ENCODE results near the gene TLCD2. TPM values are rescaled to one million over a fixed set of nuclear protein-coding genes. Genes with fewer than 3 reads are reported as not detected.

TLCD2 gene
- total RNA-seq (2021), result 1.3 and 1.5 TPM in 2 replicates
- long read RNA-seq, result 0 reads

GRCh38 chr17:1709971-1710806 lies at the start of gene TLCD2:
TSS of gene TLCD2 (minus strand) at chr17:1710377. CDS start at chr17:1710242, 135 bp downstream.
- Histone ChIP-seq H2BK120ac (ENCODE audit: low read depth, low read length, poor library complexity, severe bottlenecking) (no peak within 1 kb of the TSS), H3K4me1 (ENCODE audit: insufficient read depth, low read length) (peaks cover 2% of the 10 kb centered on the region; the same call in 1 of the 2 replicates), H3K27ac (ENCODE audit: insufficient read length, low read depth, low read length) (no peak within 1 kb of the TSS), H2BK12ac (ENCODE audit: insufficient read length, low read depth, low read length) (no peak within 1 kb of the TSS), H3K18ac (ENCODE audit: insufficient read length, low read depth, low read length) (peak within 1 kb of the TSS; percentile 35), H3K4me2 (ENCODE audit: insufficient read depth, insufficient read length, low read length) (peak within 1 kb of the TSS; percentile 54), H2BK20ac (ENCODE audit: low read depth, low read length, poor library complexity, severe bottlenecking) (no peak within 1 kb of the TSS), H3K23me2 (ENCODE audit: insufficient read length, low read depth, low read length, poor library complexity, severe bottlenecking) (peaks cover 27% of the 10 kb centered on the region), H3K79me1 (ENCODE audit: insufficient read depth, low read depth, low read length, poor library complexity, severe bottlenecking) (no peaks in the 10 kb centered on the region), H2AK5ac (ENCODE audit: insufficient read length, low read length) (no peak within 1 kb of the TSS), H2AFZ (ENCODE audit: low read length) (no peak within 1 kb of the TSS), H3T11ph (ENCODE audit: low read length) (no peak within 1 kb of the TSS), H2BK15ac (ENCODE audit: low read depth, low read length) (no peak within 1 kb of the TSS), H3K27me3 (ENCODE audit: insufficient read depth, low read length) (no peaks in the 10 kb centered on the region), H3K79me2 (ENCODE audit: insufficient read depth, low read length) (no peaks in the 10 kb centered on the region), H3K56ac (ENCODE audit: insufficient read length, low read depth, low read length) (no peak within 1 kb of the TSS), H4K91ac (ENCODE audit: insufficient read length, low read depth, low read length) (no peak within 1 kb of the TSS), H4K5ac (ENCODE audit: insufficient read length, low read depth, low read length) (no peak within 1 kb of the TSS), H2BK5ac (ENCODE audit: insufficient read length, low read length) (no peak within 1 kb of the TSS), H3K23ac (ENCODE audit: insufficient read length, low read depth, low read length) (no peak within 1 kb of the TSS), H3K4ac (ENCODE audit: low read depth, low read length) (no peak within 1 kb of the TSS), H4K8ac (replicated peaks; ENCODE audit: insufficient read length, low read depth, low read length) (no peak within 1 kb of the TSS), H4K20me1 (ENCODE audit: control insufficient read depth, insufficient read depth, insufficient read length) (no peaks in the 10 kb centered on the region), H3K14ac (ENCODE audit: insufficient read depth, low read length) (no peak within 1 kb of the TSS), H3K9ac (ENCODE audit: extremely low read depth, insufficient read length, low read length) (no peak within 1 kb of the TSS), H3K9me3 (ENCODE audit: control insufficient read depth, low read depth, low read length) (no peaks in the 10 kb centered on the region)
- peak; percentile 78 for DNase-seq
- Mint-ChIP-seq H3K36me3 (ENCODE audit: insufficient read depth in 1 of 3, low read depth in 3 of 3) (peaks cover 0 to 13% (median 2%) of the 10 kb centered on the region in 3 experiments; a peak in 3 of 7 replicates), H3K9me3 (no peaks in the 10 kb centered on the region; a peak in 1 of 5 replicates), H3K27me3 (ENCODE audit: low read depth) (peaks cover 6% of the 10 kb centered on the region), H3K27ac (no peak within 1 kb of the TSS; a peak in 2 of 7 replicates), H3K4me1 (peaks cover 27 to 33% of the 10 kb centered on the region in 2 experiments), H3K4me3 (peak within 1 kb of the TSS; percentile 72 to 88)
- no peak for TF ChIP-seq CTCF (conservative IDR thresholded peaks at IDR 0.05)
- no CpG with 5 or more reads among the region's 83 CpGs for WGBS (ENCODE audit: extremely low coverage, insufficient read length, low lambda C conversion rate)

Data from H9 (cell line).